ENCODE results near the gene LAYN. TPM values are rescaled to one million over a fixed set of nuclear protein-coding genes. Genes with fewer than 3 reads are reported as not detected.

The LAYN gene
- total and polyA plus RNA-seq, 2 donors (not counting 3 experiments of a cell fraction or from before 2014, with no cell fraction given): 0.92 to 2.2 TPM

DNA sequence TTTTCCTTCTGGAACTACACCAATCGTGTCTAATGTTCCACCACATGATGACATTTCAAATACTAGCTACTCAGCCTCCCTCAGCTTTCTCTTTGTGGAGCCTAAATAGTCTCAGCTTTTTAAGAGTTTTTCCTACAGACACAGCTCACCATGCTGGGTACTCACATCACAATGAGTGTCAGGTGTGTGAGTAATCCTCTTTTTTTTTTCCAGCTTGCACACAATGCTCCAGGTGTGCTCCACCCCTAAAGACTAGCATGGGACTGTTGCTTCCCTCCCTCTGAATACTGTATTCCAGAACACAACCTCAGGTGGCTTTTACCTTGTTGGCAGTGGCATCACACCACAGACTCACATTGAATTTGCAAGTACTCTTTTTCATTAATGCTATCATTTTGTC lies 40.0 kb upstream of the LAYN start:
- FAIRE-seq (no peak), DNase-seq (ENCODE audit: low read depth, low spot score) (no peak)
- Histone ChIP-seq H2AFZ (ENCODE audit: low read depth, low read length) (no peak overlapping the region), H3K9me3 (replicated peaks; ENCODE audit: control insufficient read depth, insufficient read depth, low read length) (no peaks in the 10 kb centered on the region), H3K27me3 (ENCODE audit: control insufficient read depth in 2 of 2, insufficient read depth in 2 of 2, low read length in 2 of 2) (peaks cover 0 to 11% of the 10 kb centered on the region in 2 experiments), H3K79me2 (ENCODE audit: control insufficient read depth, insufficient read depth, low read length) (no peaks in the 10 kb centered on the region), H3K4me3 (replicated peaks in 1 of 3; ENCODE audit: insufficient read depth in 1 of 3, low read depth in 1 of 3, low read length in 3 of 3) (no peak overlapping the region), H3K27ac (ENCODE audit: insufficient read depth, low read depth, low read length) (no peak overlapping the region), H3K9ac (replicated peaks; ENCODE audit: extremely low read depth, insufficient read depth, low read length) (no peak overlapping the region), H4K20me1 (replicated peaks; ENCODE audit: control insufficient read depth, extremely low read depth, insufficient read depth, low read length) (no peaks in the 10 kb centered on the region), H3K4me1 (ENCODE audit: control insufficient read depth, extremely low read depth, insufficient read depth, low read length) (no peaks in the 10 kb centered on the region), H3K4me2 (ENCODE audit: insufficient read depth, low read length) (no peak overlapping the region), H3K36me3 (ENCODE audit: control insufficient read depth in 2 of 2, extremely low read depth in 1 of 2, insufficient read depth in 2 of 2, low read length in 2 of 2) (no peaks in the 10 kb centered on the region), H3K9me1 (replicated peaks; ENCODE audit: control insufficient read depth, extremely low read depth, insufficient read depth, low read length) (no peaks in the 10 kb centered on the region)
- POLR2A ChIA-PET: no interaction called here
- CTCF ChIA-PET: no interaction called here
- no TSS peak for BruUV-seq (replicated peaks)
- intact Hi-C loops (cut with micrococcal nuclease): no loop called here
- TF ChIP-seq, protein P1, sequence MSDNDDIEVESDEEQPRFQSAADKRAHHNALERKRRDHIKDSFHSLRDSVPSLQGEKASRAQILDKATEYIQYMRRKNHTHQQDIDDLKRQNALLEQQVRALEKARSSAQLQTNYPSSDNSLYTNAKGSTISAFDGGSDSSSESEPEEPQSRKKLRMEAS (IDR thresholded peaks at IDR 0.05; ENCODE audit: insufficient read depth, insufficient read length): no peak
- TF ChIP-seq EZH2 (IDR thresholded peaks at IDR 0.05; ENCODE audit: borderline replicate concordance, low read depth, low read length, severe bottlenecking): no peak
- dilution Hi-C loops (cut with MboI; ENCODE audit: extremely low pct_ligation_motif_present, low sequenced_read_pairs): no loop called here

DNA sequence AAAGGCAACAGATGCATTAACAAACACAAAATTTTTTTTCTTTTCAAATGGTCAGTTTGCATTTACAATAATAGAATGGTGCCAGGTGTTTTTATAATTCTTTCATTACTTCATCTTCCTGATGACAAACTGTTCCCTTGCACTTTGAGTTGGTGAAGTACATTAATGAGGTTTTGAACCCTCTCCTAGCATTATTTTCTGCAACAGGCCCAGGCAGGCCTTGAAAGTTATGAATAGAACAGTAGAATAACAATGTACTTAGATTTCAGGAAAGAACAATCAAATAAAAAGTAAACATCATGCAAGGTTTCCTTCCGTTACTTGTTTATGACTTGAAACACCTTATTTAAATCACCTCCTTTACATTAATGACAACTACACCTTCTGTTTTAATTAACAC lies 37.9 kb upstream of the LAYN start:
- H3K9me3 ChIP-seq (replicated peaks; ENCODE audit: control insufficient read depth, insufficient read depth, low read length): no peaks in the 10 kb centered on the region
- dilution Hi-C loops (cut with MboI; ENCODE audit: extremely low pct_ligation_motif_present, low sequenced_read_pairs): no loop called here

More for the DNA sequence above, 37.9 kb upstream of the LAYN start:
- Histone ChIP-seq H3K4me2 (ENCODE audit: insufficient read depth, low read length) (no peak overlapping the region), H3K27ac (ENCODE audit: insufficient read depth, low read depth, low read length) (no peak overlapping the region), H4K20me1 (replicated peaks; ENCODE audit: control insufficient read depth, extremely low read depth, insufficient read depth, low read length) (no peaks in the 10 kb centered on the region), H3K9me1 (replicated peaks; ENCODE audit: control insufficient read depth, extremely low read depth, insufficient read depth, low read length) (no peaks in the 10 kb centered on the region), H3K4me3 (replicated peaks in 1 of 3; ENCODE audit: insufficient read depth in 1 of 3, low read depth in 1 of 3, low read length in 3 of 3) (no peak overlapping the region), H3K36me3 (ENCODE audit: control insufficient read depth in 2 of 2, extremely low read depth in 1 of 2, insufficient read depth in 2 of 2, low read length in 2 of 2) (no peaks in the 10 kb centered on the region), H2AFZ (ENCODE audit: low read depth, low read length) (no peak overlapping the region), H3K4me1 (ENCODE audit: control insufficient read depth, extremely low read depth, insufficient read depth, low read length) (no peaks in the 10 kb centered on the region), H3K27me3 (ENCODE audit: control insufficient read depth in 2 of 2, insufficient read depth in 2 of 2, low read length in 2 of 2) (peaks cover 0 to 9% of the 10 kb centered on the region in 2 experiments), H3K79me2 (ENCODE audit: control insufficient read depth, insufficient read depth, low read length) (no peaks in the 10 kb centered on the region), H3K9ac (replicated peaks; ENCODE audit: extremely low read depth, insufficient read depth, low read length) (no peak overlapping the region)
- intact Hi-C loops (cut with micrococcal nuclease): no loop called here
- FAIRE-seq: no peak
- no peak for DNase-seq (ENCODE audit: low read depth, low spot score)
- no peak for TF ChIP-seq POLR2A (IDR thresholded peaks at IDR 0.05; ENCODE audit: low read depth, low read length)
- no peak for TF ChIP-seq FOS (IDR thresholded peaks at IDR 0.05; ENCODE audit: borderline replicate concordance, insufficient read depth, low read length)
- TF ChIP-seq, protein P1 (IDR thresholded peaks at IDR 0.05; ENCODE audit: insufficient read depth, insufficient read length): no peak
- no peak for TF ChIP-seq POLR2AphosphoS5 (IDR thresholded peaks at IDR 0.05; ENCODE audit: insufficient read depth, low read depth, low read length)
- ChIA-PET CTCF (no interaction called here), POLR2A (no interaction called here)
- BruUV-seq (replicated peaks): no TSS peak
